Measurements from ENCODE around the gene ACSL3. TPM values are rescaled to one million over a fixed set of nuclear protein-coding genes. Genes with fewer than 3 reads are reported as not detected.
A peak's percentile ranks its signal among the peaks of the same experiment; 100 is the strongest.

The ACSL3 gene
- total RNA-seq, 1 donor from 2014 or later: 144 TPM

- Histone ChIP-seq H3K4me2 (ENCODE audit: low read length) (no peak overlapping the region), H3K27ac (ENCODE audit: low read depth, low read length) (no peak overlapping the region), H3K9me3 (ENCODE audit: insufficient read depth, low read depth, low read length) (no peaks in the 10 kb centered on the region), H3K4me3 (ENCODE audit: insufficient read depth, low read depth, low read length) (no peak overlapping the region), H3K36me3 (ENCODE audit: insufficient read depth, low read length) (peaks cover 23% of the 10 kb centered on the region), H2AFZ (ENCODE audit: low read depth, low read length) (no peak overlapping the region), H3K9ac (ENCODE audit: low read length) (no peak overlapping the region), H3K79me2 (ENCODE audit: insufficient read depth, low read length) (peaks cover 83% of the 10 kb centered on the region), H3K27me3 (ENCODE audit: insufficient read depth, low read length) (no peaks in the 10 kb centered on the region), H3K4me1 (ENCODE audit: insufficient read depth, low read length) (peaks cover 16% of the 10 kb centered on the region), H4K20me1 (ENCODE audit: insufficient read depth, low read length) (peaks cover 74% of the 10 kb centered on the region)
- peaks cover 2% of the 10 kb centered on the region for H3K9me3 Mint-ChIP-seq (ENCODE audit: unreplicated experiment)
- no peak overlapping the region for H3K4me3 Mint-ChIP-seq (ENCODE audit: unreplicated experiment)
- TF ChIP-seq EZH2 (IDR thresholded peaks at IDR 0.05; ENCODE audit: insufficient read depth, low read length) (no peak), CTCF (IDR thresholded peaks at IDR 0.05; ENCODE audit: insufficient read depth, low read depth, low read length) (no peak)
- H3K4me1 Mint-ChIP-seq (ENCODE audit: low read depth, unreplicated experiment): peaks cover 45% of the 10 kb centered on the region
- peaks cover 12% of the 10 kb centered on the region for H3K36me3 Mint-ChIP-seq (ENCODE audit: low read depth, unreplicated experiment)
- FAIRE-seq (no peak), DNase-seq (ENCODE audit: low read depth) (no peak)
- H3K27ac Mint-ChIP-seq (ENCODE audit: unreplicated experiment): no peak overlapping the region
- H3K27me3 Mint-ChIP-seq (ENCODE audit: low read depth, unreplicated experiment): no peaks in the 10 kb centered on the region
Measured at GRCh38 chr2:222907048-222907447, 46.2 kb downstream of the ACSL3 start.

- Mint-ChIP-seq H3K4me3 (ENCODE audit: unreplicated experiment) (no peak overlapping the region), H3K27ac (ENCODE audit: unreplicated experiment) (peak overlapping the region; percentile 35), H3K4me1 (ENCODE audit: low read depth, unreplicated experiment) (peaks cover 48% of the 10 kb centered on the region), H3K27me3 (ENCODE audit: low read depth, unreplicated experiment) (no peaks in the 10 kb centered on the region), H3K9me3 (ENCODE audit: unreplicated experiment) (peaks cover 2% of the 10 kb centered on the region), H3K36me3 (ENCODE audit: low read depth, unreplicated experiment) (peaks cover 12% of the 10 kb centered on the region)
- Histone ChIP-seq H3K9ac (ENCODE audit: low read length) (no peak overlapping the region), H3K36me3 (ENCODE audit: insufficient read depth, low read length) (peaks cover 19% of the 10 kb centered on the region), H3K27me3 (ENCODE audit: insufficient read depth, low read length) (no peaks in the 10 kb centered on the region), H3K9me3 (ENCODE audit: insufficient read depth, low read depth, low read length) (no peaks in the 10 kb centered on the region), H2AFZ (ENCODE audit: low read depth, low read length) (no peak overlapping the region), H3K4me3 (ENCODE audit: insufficient read depth, low read depth, low read length) (no peak overlapping the region), H4K20me1 (ENCODE audit: insufficient read depth, low read length) (peaks cover 74% of the 10 kb centered on the region), H3K4me1 (ENCODE audit: insufficient read depth, low read length) (peaks cover 16% of the 10 kb centered on the region), H3K4me2 (ENCODE audit: low read length) (no peak overlapping the region), H3K27ac (ENCODE audit: low read depth, low read length) (no peak overlapping the region), H3K79me2 (ENCODE audit: insufficient read depth, low read length) (peaks cover 83% of the 10 kb centered on the region)
- no peak for TF ChIP-seq CTCF (IDR thresholded peaks at IDR 0.05; ENCODE audit: insufficient read depth, low read depth, low read length)
- no peak for TF ChIP-seq EZH2 (IDR thresholded peaks at IDR 0.05; ENCODE audit: insufficient read depth, low read length)
- FAIRE-seq (no peak), DNase-seq (ENCODE audit: low read depth) (peak; percentile 68)
Measured at GRCh38 chr2:222907790-222908441, 47.1 kb downstream of the ACSL3 start.

DNA sequence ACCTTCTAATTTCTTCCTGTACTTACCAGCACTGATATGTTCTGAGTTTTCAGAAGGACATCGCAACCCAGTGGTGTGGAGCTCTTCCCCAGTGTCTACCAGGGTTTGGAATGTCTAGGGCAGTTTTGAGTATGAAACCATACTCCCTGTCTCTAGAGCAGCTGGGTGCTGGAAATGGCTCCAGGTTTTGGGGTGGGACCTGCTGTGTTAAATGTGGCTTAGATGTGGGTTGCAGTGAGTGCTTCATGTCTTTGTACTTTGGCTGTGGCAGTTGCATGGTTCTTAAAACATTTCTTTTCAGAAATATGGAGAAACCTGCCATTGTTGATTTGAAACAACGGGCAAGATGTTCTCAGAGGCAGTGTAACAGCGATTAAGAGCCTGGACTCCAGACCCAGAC is 48.5 kb downstream of the ACSL3 start:
- Mint-ChIP-seq H3K36me3 (ENCODE audit: low read depth, unreplicated experiment) (peaks cover 12% of the 10 kb centered on the region), H3K9me3 (ENCODE audit: unreplicated experiment) (peaks cover 2% of the 10 kb centered on the region)

More for the DNA sequence above, 48.5 kb downstream of the ACSL3 start:
- H2AFZ ChIP-seq (ENCODE audit: low read depth, low read length): no peak overlapping the region
- TF ChIP-seq CTCF (IDR thresholded peaks at IDR 0.05; ENCODE audit: insufficient read depth, low read depth, low read length): no peak
- TF ChIP-seq EZH2 (IDR thresholded peaks at IDR 0.05; ENCODE audit: insufficient read depth, low read length): no peak
- no peak for DNase-seq (ENCODE audit: low read depth)
- H3K4me1 ChIP-seq (ENCODE audit: insufficient read depth, low read length): peaks cover 13% of the 10 kb centered on the region
- Mint-ChIP-seq H3K27ac (ENCODE audit: unreplicated experiment) (no peak overlapping the region), H3K4me3 (ENCODE audit: unreplicated experiment) (no peak overlapping the region), H3K4me1 (ENCODE audit: low read depth, unreplicated experiment) (peaks cover 52% of the 10 kb centered on the region), H3K27me3 (ENCODE audit: low read depth, unreplicated experiment) (no peaks in the 10 kb centered on the region)
- peaks cover 19% of the 10 kb centered on the region for H3K36me3 ChIP-seq (ENCODE audit: insufficient read depth, low read length)
- peaks cover 82% of the 10 kb centered on the region for H4K20me1 ChIP-seq (ENCODE audit: insufficient read depth, low read length)
- H3K4me2 ChIP-seq (ENCODE audit: low read length): no peak overlapping the region
- H3K27ac ChIP-seq (ENCODE audit: low read depth, low read length): no peak overlapping the region
- no peaks in the 10 kb centered on the region for H3K27me3 ChIP-seq (ENCODE audit: insufficient read depth, low read length)
- no peak overlapping the region for H3K4me3 ChIP-seq (ENCODE audit: insufficient read depth, low read depth, low read length)
- H3K9me3 ChIP-seq (ENCODE audit: insufficient read depth, low read depth, low read length): no peaks in the 10 kb centered on the region
- FAIRE-seq: no peak
- peaks cover 93% of the 10 kb centered on the region for H3K79me2 ChIP-seq (ENCODE audit: insufficient read depth, low read length)
- no peak overlapping the region for H3K9ac ChIP-seq (ENCODE audit: low read length)

All from astrocyte (in vitro differentiated cells and primary cell).